ENCODE data around the gene DYNC1H1. TPM values are rescaled to one million over a fixed set of nuclear protein-coding genes. Genes with fewer than 3 reads are reported as not detected.

Gene DYNC1H1
- total RNA-seq, 1 donor from 2014 or later = 432 TPM

GRCh38 chr14:102086972-102087761 is 122.8 kb downstream of the DYNC1H1 start, which contains the start of gene HSP90AA1:
TSS of gene HSP90AA1 (minus strand) at chr14:102087044. CDS start at chr14:102086378, 666 bp downstream.
- ATAC-seq = peak; percentile 94
- no peaks in the 10 kb centered on the region for H3K27me3 ChIP-seq

GRCh38 chr14:102087762-102088011 is 123.3 kb downstream of the DYNC1H1 start:
- H3K4me3 ChIP-seq = peak overlapping the region; percentile 86
- no peak for ATAC-seq
- peaks cover 30% of the 10 kb centered on the region for H3K36me3 ChIP-seq
- no peak for TF ChIP-seq CTCF (IDR thresholded peaks at IDR 0.05)
- no peaks in the 10 kb centered on the region for H3K9me3 ChIP-seq
- H3K27ac ChIP-seq = peak overlapping the region; percentile 99
- H3K27me3 ChIP-seq = no peaks in the 10 kb centered on the region
- intact Hi-C loops (cut with DNase I) = no loop called here
- DNase-seq = no peak
- H3K4me1 ChIP-seq = peaks cover 39% of the 10 kb centered on the region

More at GRCh38 chr14:102086972-102087761, 122.8 kb downstream of the DYNC1H1 start, which contains the start of gene HSP90AA1:
- peak within 1 kb of the TSS; percentile 99 for H3K27ac ChIP-seq
- DNase-seq = peak; percentile 98
- peaks cover 45% of the 10 kb centered on the region for H3K4me1 ChIP-seq
- intact Hi-C loops (cut with DNase I) = no loop called here
- H3K4me3 ChIP-seq = peak within 1 kb of the TSS; percentile 86
- H3K36me3 ChIP-seq = peaks cover 36% of the 10 kb centered on the region
- TF ChIP-seq CTCF (IDR thresholded peaks at IDR 0.05) = peak; percentile 28
- H3K9me3 ChIP-seq = no peaks in the 10 kb centered on the region

- ATAC-seq (peak; percentile 35), DNase-seq (peak; percentile 86)
- Histone ChIP-seq H3K4me1 (peaks cover 34% of the 10 kb centered on the region), H3K9me3 (no peaks in the 10 kb centered on the region), H3K27ac (peak overlapping the region; percentile 99), H3K4me3 (peak overlapping the region; percentile 86), H3K36me3 (peaks cover 25% of the 10 kb centered on the region), H3K27me3 (no peaks in the 10 kb centered on the region)
- no peak for TF ChIP-seq CTCF (IDR thresholded peaks at IDR 0.05)
- intact Hi-C loops (cut with DNase I) = no loop called here
These were observed 123.8 kb downstream of the DYNC1H1 start for GRCh38 chr14:102088012-102088792.

- ATAC-seq = no peak
- Histone ChIP-seq H3K4me3 (no peak overlapping the region), H3K4me1 (peaks cover 24% of the 10 kb centered on the region), H3K27me3 (no peaks in the 10 kb centered on the region), H3K27ac (no peak overlapping the region), H3K36me3 (peaks cover 9% of the 10 kb centered on the region), H3K9me3 (no peaks in the 10 kb centered on the region)
- peak; percentile 51 for DNase-seq
- TF ChIP-seq CTCF (IDR thresholded peaks at IDR 0.05) = no peak
- intact Hi-C loops (cut with DNase I) = loop anchor here (10.0 kb wide), 1 partner anchor 125 kb away; the partner anchor contains the start of gene DYNC1H1
These were observed 125.4 kb downstream of the DYNC1H1 start for GRCh38 chr14:102089621-102090343.

- peaks cover 19% of the 10 kb centered on the region for H3K4me1 ChIP-seq
- H3K27me3 ChIP-seq = no peaks in the 10 kb centered on the region
- no peaks in the 10 kb centered on the region for H3K9me3 ChIP-seq
- H3K4me3 ChIP-seq = no peak overlapping the region
- intact Hi-C loops (cut with DNase I) = loop anchor here (10.0 kb wide), 1 partner anchor 126 kb away; the partner anchor contains the start of gene DYNC1H1
- peak; percentile 11 for DNase-seq
- ATAC-seq = no peak
- H3K27ac ChIP-seq = no peak overlapping the region
- no peak for TF ChIP-seq CTCF (IDR thresholded peaks at IDR 0.05)
- H3K36me3 ChIP-seq = peaks cover under 1% of the 10 kb centered on the region
These were observed 126.3 kb downstream of the DYNC1H1 start for GRCh38 chr14:102090713-102091112.

All from upper lobe of right lung (tissue), 1 donor.